ENCODE results near the gene VAPB.

Gene VAPB

GRCh38 chr20:58470336-58471192 lies 81.5 kb downstream of the VAPB start:
- ChIA-PET POLR2A (interaction anchor here (0.5 kb wide), 1 partner anchor 397 kb away, joined by 4 read pairs; no protein-coding TSS in a partner anchor), CTCF (interaction anchor here (0.7 kb wide), 1 partner anchor 948 kb away, joined by 3 read pairs; no protein-coding TSS in a partner anchor)

GRCh38 chr20:58471193-58472164 lies 82.5 kb downstream of the VAPB start:
- Histone ChIP-seq H3K27ac (ENCODE audit: extremely low read depth, low read depth, low read length) (no peak overlapping the region), H3K9me3 (ENCODE audit: control insufficient read depth, insufficient read depth, low read depth, low read length) (no peaks in the 10 kb centered on the region), H3K36me3 (ENCODE audit: control insufficient read depth in 2 of 2, insufficient read depth in 1 of 2, low read length in 2 of 2) (no peaks in the 10 kb centered on the region), H3K4me3 (ENCODE audit: low read depth, low read length) (no peak overlapping the region), H3K4me1 (ENCODE audit: control insufficient read depth, insufficient read depth, low read length) (no peaks in the 10 kb centered on the region)
- POLR2A ChIA-PET, result no interaction called here
- CTCF ChIA-PET, result no interaction called here
- no peak for TF ChIP-seq EGR2 (tag by site-specific recombination; IDR thresholded peaks at IDR 0.05; ENCODE audit: low read depth)
- no peak for TF ChIP-seq ZNF121 (tag by site-specific recombination; IDR thresholded peaks at IDR 0.05)
- no peak for TF ChIP-seq ZNF362 (tag by site-specific recombination; IDR thresholded peaks at IDR 0.05)
- no peak for TF ChIP-seq BCL11B (tag by site-specific recombination; IDR thresholded peaks at IDR 0.05; ENCODE audit: low read depth)

More at GRCh38 chr20:58470336-58471192, 81.5 kb downstream of the VAPB start:
- no peaks in the 10 kb centered on the region for H3K9me3 ChIP-seq (ENCODE audit: control insufficient read depth, insufficient read depth, low read depth, low read length)
- no peaks in the 10 kb centered on the region for H3K4me1 ChIP-seq (ENCODE audit: control insufficient read depth, insufficient read depth, low read length)
- no peaks in the 10 kb centered on the region for H3K36me3 ChIP-seq (ENCODE audit: control insufficient read depth in 2 of 2, insufficient read depth in 1 of 2, low read length in 2 of 2)
- H3K4me3 ChIP-seq (ENCODE audit: low read depth, low read length), result no peak overlapping the region
- TF ChIP-seq ZNF223 (tag by site-specific recombination; IDR thresholded peaks at IDR 0.05), result no peak
- no peak for TF ChIP-seq ZNF112 (tag by site-specific recombination; IDR thresholded peaks at IDR 0.05)
- no peak for TF ChIP-seq ZNF24 (tag by site-specific recombination; IDR thresholded peaks at IDR 0.05)
- no peak for TF ChIP-seq REST (tag by site-specific recombination; IDR thresholded peaks at IDR 0.05)
- no peak for TF ChIP-seq ZNF16 (tag by site-specific recombination; IDR thresholded peaks at IDR 0.05; ENCODE audit: low read depth)
- TF ChIP-seq ZNF510 (tag by site-specific recombination; IDR thresholded peaks at IDR 0.05; ENCODE audit: insufficient replicate concordance), result no peak
- TF ChIP-seq ZNF560 (tag by site-specific recombination; IDR thresholded peaks at IDR 0.05; ENCODE audit: borderline replicate concordance), result no peak
- TF ChIP-seq ZIC2 (tag by site-specific recombination; IDR thresholded peaks at IDR 0.05), result no peak
- no peak for TF ChIP-seq HOXD13 (CRISPR knock-in tag; IDR thresholded peaks at IDR 0.05; ENCODE audit: borderline replicate concordance)
- no peak for TF ChIP-seq SALL2 (tag by site-specific recombination; IDR thresholded peaks at IDR 0.05; ENCODE audit: borderline replicate concordance)
- no peak for TF ChIP-seq YY1 (tag by site-specific recombination; IDR thresholded peaks at IDR 0.05)
- TF ChIP-seq ZNF221 (tag by site-specific recombination; IDR thresholded peaks at IDR 0.05; ENCODE audit: borderline replicate concordance), result no peak
- no peak for TF ChIP-seq ZNF48 (tag by site-specific recombination; IDR thresholded peaks at IDR 0.05)
- no peak for TF ChIP-seq ZNF324 (tag by site-specific recombination; IDR thresholded peaks at IDR 0.05)
- TF ChIP-seq, protein P1, sequence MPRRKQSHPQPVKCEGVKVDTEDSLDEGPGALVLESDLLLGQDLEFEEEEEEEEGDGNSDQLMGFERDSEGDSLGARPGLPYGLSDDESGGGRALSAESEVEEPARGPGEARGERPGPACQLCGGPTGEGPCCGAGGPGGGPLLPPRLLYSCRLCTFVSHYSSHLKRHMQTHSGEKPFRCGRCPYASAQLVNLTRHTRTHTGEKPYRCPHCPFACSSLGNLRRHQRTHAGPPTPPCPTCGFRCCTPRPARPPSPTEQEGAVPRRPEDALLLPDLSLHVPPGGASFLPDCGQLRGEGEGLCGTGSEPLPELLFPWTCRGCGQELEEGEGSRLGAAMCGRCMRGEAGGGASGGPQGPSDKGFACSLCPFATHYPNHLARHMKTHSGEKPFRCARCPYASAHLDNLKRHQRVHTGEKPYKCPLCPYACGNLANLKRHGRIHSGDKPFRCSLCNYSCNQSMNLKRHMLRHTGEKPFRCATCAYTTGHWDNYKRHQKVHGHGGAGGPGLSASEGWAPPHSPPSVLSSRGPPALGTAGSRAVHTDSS (tag by site-specific recombination; IDR thresholded peaks at IDR 0.05), result no peak
- TF ChIP-seq ZNF362 (tag by site-specific recombination; IDR thresholded peaks at IDR 0.05), result no peak
- no peak for TF ChIP-seq SETDB1 (IDR thresholded peaks at IDR 0.05; ENCODE audit: insufficient read length, low read length)
- H3K27ac ChIP-seq (ENCODE audit: extremely low read depth, low read depth, low read length), result no peak overlapping the region

Data from HEK293 (cell line).